HG02840 (cell line): ENCODE data around the gene ETS2.

Source experiments
- ATAC-seq: cut with Tn5 transposase; IDR thresholded peaks from one replicate; pipeline ENCODE4 v1.9.1; 2021; ENCODE audit warnings: mild to moderate bottlenecking, moderate library complexity, moderate number of reproducible peaks; ENCODE audit not compliant: unreplicated experiment, low FRiP score

ETS2 gene

DNA sequence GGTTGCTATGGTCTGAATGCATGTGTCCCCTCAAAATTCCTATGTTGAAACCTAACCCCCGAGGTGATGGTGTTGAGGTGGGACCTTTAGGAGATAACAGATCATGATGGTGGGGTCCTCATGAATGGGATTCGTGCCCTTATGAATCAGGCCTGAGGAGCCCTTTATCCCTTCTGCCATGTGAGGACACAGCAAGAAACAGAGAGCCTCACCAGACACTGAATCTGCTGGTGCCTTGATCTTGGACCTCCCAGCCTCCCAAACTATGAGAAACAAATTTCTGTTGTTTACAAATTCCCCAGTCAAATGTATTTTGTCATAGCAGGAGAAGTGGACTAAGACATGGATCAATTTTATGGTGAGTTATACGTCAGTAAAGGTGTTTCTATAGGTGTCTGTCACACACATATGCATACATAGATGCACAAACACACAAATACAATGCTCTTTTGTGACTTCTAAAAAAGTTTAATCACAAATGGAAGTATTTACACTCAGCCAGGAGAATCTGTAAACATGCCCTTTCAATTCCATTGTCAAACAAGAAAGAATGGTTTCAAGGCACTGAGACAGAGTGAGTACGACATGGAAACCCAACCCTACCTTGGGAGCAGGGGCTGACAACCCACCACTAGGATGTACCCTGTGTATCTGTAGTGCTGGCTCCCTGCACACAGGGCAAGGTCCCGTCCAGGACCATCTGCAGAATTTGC, 5.5 kb upstream of the ETS2 start:
- no peak for ATAC-seq

DNA sequence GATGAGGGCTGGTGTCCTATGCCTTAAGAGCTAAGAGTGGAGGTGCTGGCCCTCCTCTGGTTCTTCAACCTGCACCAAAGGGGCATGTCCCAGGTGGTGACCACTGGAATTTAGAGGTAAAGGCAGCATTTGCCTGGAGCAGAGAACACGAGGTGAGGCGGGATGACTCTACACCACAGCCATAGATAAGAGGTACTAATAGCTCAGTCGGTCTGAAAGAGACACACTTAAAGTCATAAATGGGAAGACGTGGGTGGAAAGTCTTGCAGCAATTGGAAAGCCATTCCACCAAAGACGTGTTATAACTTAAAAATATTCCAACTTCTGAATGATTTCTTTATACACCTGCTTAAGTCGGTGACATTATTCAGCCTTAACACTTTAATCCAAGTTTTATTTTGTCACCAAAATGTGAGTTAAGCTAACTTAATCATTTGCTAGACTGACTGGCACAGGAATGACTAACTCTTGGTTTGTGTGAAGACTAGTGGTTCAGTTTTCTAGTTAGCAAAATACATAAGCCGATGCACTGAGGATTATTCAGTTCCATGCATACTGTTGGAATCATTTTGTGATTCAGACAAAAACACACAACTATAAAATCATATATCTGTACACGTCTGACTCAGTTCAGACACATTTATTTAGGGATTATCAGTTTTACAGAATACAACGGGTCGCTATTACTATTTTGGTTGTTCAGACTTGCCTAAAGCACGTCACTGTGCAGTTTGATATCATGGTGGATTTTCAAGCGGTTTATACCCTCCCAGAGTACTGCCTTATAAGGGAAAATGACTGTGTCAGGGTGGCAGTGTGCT, 4.6 kb upstream of the ETS2 start:
- ATAC-seq = no peak

DNA sequence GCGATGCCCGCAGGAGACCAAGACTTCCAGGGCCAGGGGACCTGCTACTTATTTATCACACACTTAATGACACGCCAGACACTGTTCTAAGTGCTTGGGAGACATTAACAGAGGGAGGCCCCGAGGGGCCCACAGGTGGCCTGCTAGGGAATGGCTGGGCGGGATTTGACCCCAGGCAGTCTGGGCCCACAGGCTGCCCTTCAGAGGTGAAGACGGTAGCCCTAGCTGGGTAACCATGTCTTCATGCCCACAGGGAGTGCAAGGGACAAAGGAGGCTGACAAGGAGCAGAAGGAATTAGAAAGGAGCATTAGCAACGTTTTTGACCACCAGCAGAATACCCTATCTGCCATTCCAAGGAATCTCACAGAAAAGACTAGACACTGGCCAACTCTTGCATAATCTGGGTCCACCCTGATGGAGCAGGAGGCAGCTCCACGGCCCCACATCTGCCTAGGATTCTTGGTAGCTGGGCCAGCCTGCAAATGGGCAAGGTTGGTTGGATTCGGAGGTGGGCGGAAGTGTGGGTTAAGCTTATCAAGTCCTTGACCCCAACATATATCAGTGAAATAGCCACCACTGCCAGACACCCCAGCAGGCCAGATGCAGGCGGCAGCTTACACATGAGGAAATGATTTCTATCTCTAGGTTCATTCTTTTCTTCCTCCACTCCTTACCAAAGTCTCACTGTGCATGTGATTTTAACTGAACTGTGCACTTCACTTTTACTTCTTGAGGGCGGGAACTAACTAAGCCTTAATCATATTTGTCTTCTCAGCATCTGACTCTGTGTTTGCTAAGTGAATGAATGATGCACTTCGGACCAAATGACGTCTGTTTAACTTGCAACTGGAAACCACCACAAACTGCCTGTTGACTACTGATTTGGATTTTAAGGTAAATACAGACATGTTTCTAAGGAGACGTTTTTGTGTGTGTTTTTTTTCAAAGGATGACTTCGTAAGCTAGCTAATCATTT, 3.4 kb upstream of the ETS2 start:
- ATAC-seq = no peak

DNA sequence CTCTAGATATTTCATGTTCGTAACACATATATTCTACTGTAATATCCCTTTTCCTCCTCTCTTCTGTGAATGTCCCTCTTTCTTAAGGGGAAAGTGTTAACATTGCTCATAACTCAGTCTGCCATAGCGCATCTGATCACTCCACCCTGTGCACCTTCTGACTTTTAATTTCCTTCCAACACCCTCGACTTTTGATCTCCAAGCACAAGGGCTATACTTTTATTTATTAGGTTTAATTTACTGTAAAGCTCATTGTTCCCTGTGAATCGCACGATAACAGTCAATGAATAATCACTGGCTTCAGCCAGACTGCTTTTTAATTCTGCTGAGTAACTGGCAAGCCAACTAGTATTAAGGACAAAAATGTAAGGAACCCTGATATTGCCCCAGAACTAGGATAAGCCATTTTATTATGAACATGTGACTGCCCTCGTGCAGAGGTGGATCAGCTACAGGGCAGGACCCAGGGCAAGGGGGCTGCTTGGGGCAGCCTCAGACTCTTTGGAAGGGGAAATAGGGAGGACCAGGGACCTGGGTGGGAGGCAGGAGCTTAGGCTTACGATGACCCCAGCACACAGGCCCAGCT, 2.6 kb upstream of the ETS2 start:
- no peak for ATAC-seq

DNA sequence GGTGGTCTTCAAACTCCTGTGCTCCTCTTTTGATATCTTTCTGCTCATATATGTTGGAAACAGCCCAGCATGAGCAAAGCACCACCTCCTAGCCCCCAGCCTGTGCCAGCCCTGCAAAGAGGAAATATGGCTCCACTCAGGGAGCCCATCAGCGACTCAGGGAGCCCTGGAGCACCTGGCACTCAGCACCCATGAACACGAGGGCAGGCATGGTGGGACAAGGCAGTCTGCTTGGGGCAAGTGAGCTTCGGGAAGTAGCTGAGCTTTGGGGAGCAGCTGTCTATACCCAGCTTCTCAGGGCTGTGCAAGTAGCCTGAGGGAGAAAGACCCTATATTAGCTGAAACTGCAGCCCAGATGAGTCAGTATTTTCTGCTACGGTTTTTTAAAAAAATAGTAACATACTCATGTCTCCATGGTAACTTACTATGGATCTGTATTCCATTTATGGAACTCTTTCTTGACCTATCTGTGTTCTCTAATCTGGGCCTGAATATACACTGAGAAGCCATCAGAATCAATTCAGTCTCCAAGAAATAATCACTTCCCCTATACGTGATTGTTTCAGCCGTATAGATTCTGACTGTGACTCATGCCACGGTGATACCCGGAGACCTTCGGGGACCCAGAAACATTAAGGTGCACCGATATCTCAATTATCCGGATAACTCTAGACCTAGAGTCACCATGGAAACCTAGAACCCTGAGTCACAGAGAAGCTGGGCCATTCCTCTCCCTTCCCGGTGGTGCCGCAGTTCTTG, 1.5 kb upstream of the ETS2 start:
- ATAC-seq = no peak

DNA sequence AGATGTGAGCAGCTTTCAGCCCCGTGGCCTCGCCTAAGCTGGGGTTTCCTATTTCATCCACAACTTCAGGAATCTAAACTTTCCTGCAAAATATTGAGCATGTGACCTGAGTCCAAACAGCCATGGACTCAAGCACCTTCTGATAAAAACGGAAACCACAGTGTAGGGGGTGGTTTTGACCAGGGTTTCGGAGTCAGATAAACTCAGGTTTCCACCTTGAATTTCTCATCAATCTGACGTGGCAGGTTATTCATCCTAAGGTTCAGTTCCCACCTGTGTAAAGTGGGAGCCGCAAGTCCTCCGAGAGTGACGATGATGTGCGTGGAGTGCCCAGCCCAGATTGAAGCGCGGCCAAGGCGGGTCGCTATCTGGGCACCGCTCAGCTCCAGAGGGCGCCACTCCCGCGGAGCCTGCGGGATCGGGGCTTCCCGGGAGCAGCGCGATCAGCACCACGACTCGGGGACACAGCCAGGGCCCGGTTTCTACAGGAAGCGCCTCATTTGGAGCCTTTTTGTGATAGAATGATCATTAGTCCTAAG, 871 bp upstream of the ETS2 start:
- ATAC-seq = peak; percentile 12

DNA sequence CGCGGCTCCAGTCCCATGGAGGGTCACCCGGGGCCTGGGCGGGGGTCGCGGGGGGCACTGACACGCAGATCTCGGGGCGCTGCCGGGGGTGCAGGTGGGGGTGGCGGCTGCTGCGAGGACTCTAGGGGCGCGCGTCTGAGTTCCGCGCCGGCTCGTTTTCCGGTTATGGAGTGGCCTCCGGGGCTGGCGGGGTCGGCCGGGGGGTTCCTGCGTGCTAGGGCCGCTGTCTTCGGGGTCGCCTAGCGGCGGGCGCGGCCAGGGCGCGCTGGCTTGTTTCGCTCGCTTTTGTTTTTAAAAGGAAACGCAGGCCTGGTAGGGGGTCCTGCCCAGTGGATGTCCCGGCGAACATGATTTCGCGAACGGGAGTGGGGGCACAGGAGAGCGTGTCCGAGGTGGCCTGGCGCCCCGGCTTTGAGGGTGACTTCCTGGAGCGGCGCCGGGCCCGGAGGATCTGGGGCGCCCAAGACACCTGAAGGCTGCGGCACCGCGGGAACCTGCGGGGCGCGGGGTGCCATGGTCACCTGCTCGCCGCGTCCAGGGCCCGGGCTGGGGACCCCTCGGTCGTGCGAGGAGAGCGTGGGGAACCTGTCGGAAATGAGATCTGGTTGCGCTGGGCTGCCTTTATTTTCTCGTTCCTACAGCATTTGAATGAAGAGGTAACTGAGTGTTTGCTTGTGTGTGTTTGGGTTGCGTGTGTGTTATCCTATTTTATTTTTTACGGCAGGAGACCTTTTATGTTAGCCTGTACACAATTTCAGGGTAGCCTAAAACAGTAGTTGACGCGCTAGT, 618 bp downstream of the ETS2 start:
- ATAC-seq = peak; percentile 11

DNA sequence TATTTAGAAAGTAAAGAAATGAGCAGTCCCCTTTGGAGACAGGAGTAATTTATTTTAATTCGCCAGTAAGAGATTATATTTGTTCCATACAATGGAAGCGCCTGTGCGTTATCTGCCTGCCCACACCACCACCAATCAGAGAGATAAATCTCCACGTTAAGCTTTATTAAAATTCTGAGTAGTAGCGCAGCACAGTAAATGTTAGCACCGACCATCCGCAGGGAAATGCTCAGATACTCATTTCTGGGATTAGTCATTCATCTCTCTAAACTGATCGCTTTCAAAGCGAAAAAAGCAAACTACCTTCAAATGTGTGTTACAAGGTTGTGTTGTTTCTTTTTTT, 1.2 kb downstream of the ETS2 start:
- no peak for ATAC-seq

DNA sequence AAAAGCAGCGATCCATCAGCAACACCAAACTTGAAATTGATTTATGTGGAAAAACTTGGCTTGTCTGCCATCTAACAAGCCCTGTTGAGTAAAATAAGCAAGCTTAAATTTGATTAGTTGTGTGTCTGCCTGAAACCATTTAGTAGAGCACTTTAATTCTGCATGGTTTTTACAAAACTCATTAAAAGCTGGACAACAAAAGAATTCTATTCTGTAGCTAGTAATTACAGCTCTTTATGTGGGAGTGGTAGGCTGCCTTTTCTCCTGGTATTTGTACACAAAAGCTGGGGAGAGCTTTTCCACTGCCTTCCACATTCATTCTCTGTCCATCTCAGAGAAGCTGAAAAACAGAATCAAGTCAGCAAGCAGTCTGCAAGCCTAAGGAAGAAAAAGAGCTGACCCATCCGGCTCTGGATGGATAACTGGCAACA, 1.7 kb downstream of the ETS2 start:
- no peak for ATAC-seq

DNA sequence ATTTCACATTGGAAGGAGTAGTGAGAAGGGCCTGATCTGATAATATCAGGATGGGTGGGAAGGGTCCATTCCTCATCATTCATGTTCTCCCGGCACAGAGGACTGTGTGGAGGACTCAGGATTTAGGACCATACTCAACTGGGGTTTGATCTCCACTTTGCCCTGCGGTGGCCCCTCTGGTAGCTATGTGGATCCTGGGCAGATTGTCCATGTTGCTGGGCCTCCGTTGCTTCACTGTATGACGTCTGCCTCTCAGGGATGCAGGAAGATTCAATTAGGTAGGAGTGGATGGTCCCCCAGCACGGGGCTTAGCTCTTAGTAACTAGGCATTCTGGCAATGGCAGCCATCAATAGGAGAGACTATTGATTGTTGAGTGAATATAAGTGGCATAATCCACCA, 2.3 kb downstream of the ETS2 start:
- ATAC-seq = no peak

DNA sequence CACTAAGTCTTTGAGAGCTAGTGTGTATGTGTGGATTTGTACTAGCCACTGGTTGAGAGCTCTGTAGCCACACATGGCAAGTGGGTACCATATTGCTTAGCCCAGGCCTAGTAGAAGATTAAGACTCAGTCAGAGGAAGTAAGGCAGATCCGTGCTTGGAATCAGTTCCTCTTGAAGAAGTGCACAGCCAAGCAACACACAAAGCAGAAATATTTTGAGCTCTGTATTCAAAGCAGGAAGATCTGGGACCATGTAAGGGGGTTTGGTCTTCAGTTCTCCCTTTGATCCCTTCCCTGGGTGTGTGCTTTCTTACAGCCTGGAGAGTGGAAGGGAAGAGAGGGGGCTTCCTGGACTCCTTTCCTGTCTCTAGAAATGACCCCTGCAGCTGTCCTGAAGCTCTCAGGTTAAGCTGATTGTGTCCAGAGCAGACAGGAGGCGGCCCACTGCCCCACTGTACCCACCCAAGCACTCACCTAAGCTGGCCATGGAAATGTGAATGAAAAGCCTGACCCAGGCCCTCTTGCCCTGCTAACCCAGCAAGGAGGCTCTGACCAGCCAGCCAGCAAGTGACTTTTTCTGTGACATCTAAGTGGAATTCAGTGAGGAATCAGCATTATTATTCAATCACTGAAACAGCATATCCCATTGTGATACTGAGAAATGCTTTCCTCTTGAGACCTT, 3.6 kb downstream of the ETS2 start:
- ATAC-seq = no peak

DNA sequence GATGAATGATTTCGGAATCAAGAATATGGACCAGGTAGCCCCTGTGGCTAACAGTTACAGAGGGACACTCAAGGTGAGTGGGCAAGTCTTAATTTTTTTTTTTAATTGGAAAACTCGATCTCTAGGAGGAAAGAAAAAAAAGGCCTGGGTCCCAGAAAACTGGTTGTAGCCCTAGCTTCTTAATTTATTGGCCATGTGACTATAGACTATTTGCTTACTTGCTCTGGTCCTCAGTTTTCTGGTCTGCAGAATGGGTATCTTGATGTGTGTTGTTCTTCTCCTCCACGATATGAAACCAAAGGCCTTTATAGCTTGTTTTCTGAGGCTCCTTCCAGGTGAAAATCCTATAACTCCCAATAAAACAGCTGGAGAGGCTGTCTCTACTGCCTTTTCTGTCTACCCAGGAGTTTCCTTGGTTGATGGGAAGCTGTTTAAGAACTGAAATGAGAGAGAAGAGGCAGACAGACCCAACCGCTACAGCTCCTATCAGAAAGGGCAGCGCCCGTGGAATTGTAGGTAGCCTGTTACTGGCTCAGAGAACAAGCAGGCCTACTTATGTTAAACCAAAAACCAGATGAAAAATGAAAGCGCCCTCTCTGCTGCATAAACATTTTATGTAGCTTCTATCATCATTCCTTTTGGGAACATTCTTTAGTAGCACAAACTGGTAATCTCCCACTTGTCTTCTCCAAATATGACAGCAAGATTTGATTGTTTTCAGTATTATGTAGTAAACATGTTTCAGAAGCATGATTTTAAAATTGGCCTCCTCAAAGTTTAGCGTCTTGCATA, 4.5 kb downstream of the ETS2 start:
- ATAC-seq = no peak

DNA sequence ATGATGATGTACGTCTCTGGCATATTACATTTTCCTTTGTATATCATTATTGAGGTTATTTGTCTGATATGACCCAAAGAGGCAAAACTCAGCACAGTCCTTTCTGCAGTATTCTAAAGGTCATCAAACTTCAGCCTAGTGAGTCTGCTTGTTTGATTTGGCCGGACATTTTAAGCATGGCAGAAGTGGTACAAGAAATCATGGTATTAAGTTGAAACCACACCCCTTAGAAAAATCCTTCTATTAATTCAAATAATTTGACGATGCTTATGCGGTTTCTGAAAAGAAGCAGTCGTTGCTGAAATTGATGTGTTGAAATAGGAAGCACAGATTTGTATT, 5.1 kb downstream of the ETS2 start:
- ATAC-seq = no peak

DNA sequence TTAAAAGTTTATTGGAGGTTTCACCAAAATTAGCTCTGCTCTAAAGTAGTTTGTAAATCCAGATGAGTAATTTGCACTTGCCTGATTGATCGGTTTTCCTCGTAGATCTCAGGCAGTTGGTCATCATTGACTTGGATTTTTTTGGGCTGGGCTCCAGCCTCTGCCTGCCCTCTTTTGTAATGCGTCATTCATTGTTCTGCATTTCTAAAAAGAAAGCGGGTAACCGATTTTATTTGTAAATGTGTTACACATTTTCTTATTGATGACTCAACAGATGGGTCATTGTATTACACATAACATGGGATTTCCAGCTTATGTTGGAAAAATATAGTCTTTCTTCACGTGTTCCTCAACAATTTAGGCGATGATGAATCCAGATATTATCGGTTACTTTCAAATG, 5.5 kb downstream of the ETS2 start:
- ATAC-seq = no peak

DNA sequence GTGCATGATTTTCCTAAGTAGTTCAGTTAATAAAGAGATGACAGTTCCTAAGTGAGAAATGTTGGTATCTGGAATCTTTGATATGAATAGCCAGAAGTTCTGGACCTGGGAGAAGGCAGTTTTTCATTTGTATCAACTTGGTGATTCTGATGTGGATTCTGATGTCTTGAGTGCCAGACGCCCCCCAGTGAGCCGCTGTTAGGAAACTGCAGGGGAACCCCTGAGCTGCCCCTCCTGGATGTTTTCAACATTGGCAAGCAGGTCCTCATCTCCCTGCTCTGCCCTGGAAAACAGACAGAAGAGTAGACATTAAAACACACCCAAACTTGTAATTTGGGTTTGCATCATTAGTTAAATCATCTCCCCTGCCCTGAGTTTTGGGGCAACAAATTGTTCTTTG, 7.4 kb downstream of the ETS2 start:
- no peak for ATAC-seq

DNA sequence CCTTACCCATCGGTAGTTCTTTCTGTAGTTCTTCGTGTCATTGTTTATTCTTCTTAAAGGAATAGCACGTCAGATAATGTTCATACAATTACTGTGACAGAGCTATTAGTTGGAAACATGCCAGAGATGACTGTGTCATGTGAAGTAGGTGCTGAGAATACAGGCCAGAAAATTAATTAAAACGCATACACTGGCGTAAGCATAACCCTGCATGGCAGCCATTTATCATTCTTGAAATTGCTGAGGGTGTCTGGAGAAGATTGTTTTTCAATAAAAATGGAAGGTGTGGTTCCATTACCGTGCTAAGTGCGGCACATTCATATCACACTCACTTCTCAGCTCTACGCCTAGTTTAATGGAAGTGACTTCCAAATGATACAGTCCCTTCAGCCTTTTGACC, 7.8 kb downstream of the ETS2 start:
- ATAC-seq = no peak

DNA sequence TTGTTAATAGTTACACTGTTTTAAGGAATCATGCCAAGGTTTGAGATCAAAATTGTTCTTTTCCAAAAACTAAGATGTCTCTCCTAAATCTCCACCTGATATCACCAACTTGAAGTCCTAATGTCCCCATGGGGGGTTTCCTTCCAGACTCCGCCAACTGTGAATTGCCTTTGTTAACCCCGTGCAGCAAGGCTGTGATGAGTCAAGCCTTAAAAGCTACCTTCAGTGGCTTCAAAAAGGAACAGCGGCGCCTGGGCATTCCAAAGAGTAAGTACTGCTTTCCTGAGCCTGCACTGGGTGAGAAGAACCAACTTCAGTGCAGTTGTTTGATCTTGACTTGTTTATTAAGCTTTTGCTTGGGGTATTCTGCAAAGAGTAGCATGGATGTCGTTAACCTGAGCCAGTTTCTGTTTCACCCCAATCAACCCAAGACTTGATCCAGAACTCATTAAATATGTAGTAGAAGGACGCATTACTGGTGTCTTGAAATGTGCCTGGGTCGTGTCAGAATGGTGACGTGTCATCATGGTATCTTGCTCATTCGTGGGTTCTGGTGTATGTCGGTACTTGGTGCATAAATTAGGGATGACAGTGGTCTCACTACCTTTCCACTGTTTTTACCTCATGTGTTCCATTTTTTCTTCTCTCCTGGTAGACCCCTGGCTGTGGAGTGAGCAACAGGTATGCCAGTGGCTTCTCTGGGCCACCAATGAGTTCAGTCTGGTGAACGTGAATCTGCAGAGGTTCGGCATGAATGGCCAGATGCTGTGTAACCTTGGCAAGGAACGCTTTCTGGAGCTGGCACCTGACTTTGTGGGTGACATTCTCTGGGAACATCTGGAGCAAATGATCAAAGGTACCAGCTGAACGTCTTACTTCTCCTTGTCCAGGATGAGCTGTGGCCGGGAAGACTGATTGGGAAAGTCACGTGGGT, 8.7 kb downstream of the ETS2 start:
- ATAC-seq = no peak
